Fibroblast of mammary gland (primary cell): ENCODE data around the gene CPTP.

Source experiments
- DNase-seq: peaks from one replicate; pipeline ENCODE4 v3.0.0-alpha.2; 2010; ENCODE audit warnings: low read depth
- H3K4me3 ChIP-seq: 2 replicates; pipeline ENCODE4 v1.5.1; 2011; ENCODE audit warnings: low read depth, mild to moderate bottlenecking, low read length, moderate library complexity; ENCODE audit not compliant: control insufficient read depth
- TF ChIP-seq, protein P1 (sequence below): conservative IDR thresholded peaks from 2 replicates; pipeline ENCODE4 v1.5.1; 2011; ENCODE audit warnings: low read depth, low read length, inconsistent platforms; ENCODE audit not compliant: control insufficient read depth, insufficient read depth

CPTP gene

DNA sequence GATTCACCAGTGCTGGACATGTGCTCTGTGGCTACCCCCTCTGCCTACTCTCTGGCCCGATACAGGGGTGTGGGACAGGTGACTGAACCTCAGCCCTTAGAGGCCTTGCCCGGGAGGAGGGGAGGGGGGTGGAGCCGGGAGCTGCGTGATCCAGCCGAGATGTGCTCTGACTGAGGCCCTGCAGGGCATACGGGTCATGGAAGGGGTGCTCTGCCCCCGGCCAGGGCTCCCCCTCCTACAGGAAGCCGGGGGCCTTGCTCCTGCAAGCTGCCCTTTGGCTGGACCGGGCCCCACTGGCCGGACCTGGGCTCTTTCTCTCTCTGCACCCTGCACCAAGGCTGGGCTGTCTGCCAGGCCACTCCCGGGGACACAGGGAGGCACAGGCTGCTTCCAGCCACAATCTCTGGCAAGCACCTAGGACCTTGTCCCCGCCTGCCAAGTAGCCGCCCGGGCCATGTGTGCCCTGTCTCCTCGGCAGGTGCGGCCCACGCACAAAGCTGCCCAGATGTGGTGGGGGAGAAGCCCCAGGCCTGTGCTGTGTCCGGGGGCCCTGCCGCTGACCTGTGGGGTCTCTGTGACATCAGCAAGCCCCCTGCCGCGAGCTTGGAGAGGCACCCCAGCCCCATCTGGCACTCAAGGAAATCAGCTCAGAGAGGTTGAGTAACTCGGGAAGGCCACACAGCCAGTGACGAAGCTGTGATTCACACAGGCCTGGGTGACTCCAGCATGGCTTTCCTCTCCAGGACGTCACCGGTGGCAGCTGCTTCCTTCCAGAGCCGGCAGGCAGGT lies 42.9 kb upstream of the CPTP start:
- TF ChIP-seq, protein P1, sequence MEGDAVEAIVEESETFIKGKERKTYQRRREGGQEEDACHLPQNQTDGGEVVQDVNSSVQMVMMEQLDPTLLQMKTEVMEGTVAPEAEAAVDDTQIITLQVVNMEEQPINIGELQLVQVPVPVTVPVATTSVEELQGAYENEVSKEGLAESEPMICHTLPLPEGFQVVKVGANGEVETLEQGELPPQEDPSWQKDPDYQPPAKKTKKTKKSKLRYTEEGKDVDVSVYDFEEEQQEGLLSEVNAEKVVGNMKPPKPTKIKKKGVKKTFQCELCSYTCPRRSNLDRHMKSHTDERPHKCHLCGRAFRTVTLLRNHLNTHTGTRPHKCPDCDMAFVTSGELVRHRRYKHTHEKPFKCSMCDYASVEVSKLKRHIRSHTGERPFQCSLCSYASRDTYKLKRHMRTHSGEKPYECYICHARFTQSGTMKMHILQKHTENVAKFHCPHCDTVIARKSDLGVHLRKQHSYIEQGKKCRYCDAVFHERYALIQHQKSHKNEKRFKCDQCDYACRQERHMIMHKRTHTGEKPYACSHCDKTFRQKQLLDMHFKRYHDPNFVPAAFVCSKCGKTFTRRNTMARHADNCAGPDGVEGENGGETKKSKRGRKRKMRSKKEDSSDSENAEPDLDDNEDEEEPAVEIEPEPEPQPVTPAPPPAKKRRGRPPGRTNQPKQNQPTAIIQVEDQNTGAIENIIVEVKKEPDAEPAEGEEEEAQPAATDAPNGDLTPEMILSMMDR: no peak
- no peak overlapping the region for H3K4me3 ChIP-seq
- DNase-seq: peak; percentile 76

DNA sequence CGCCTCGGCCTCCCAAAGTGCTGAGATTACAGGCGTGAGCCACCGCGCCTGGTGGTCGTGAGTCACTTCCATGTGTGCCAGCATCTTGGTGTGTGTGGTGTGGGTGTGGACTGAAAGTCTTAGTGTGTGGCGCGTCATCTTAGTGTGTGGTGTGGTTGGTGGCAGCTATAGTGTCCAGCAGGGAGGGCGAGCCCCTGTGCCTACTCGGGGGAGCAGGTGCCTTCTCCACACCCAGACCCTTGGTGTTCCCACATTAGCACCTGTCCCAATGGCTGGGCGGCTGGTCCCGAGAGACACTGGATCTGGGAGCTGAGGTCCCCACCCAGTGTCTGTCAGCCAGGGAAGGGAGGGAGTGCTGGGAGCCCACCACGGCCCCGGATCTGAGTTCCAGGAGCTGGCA lies 41.6 kb upstream of the CPTP start:
- peak; percentile 80 for DNase-seq

DNA sequence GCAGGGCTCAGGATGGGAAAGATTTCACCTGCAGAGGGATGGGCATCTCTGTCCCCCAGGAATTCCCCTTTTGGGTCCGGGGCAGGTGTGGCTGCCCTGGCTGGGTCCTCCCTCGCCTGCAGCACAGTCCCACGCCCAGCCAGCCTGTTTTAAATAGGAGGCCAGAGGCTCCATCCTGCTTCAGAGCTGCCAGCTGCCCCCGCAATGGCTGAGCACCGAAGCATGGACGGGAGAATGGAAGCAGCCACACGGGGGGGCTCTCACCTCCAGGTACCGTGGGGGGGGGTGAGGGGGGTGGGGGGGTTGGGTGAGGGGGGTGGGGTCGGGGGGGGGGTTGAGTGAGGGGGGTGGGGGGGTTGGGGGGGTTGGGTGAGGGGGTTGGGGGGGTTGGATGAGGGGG lies 40.8 kb upstream of the CPTP start:
- no peak for DNase-seq
- no peak overlapping the region for H3K4me3 ChIP-seq
- TF ChIP-seq, protein P1: no peak

More for the DNA sequence above, 41.6 kb upstream of the CPTP start:
- TF ChIP-seq, protein P1: no peak
- no peak overlapping the region for H3K4me3 ChIP-seq

DNA sequence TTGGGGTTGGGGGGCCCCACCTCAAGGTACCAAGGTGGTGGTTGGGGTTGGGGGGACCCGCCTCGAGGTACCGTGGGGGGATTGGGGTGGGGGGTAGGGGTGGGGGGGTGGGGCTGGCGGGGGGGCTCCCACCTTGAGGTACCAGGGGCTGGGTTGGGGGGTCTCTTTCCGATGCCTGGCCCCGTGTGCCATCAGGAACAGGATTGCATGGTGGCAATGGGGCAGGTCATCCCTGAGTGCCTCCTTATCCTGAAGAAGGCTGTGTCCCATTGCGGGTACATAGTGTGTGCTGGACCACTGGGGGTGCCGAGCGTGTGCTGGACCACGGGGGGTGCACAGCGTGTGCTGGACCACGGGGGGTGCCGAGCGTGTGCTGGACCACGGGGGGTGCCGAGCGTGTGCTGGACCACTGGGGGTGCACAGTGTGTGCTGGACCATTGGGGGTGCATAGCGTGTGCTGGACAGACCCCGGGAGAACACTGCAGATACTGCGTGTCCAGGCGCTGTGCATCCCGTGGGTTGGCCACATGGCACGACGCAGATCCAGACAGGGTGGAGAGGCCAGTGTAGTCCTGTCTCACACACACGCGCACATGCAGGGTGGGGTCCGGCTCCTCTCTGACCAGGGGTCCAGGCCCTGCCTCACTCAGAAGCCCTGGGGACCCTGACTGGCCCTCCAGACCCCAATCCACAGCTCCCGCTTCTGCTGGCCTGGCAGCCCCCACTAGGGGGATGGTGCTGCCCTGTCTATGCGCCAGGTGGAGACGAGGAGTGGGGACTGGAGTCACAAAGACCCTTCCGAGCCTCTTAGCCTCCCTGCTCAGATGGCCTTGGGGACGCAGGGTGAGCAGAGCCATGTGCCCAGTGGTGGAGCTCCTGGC lies 40.1 kb upstream of the CPTP start:
- no peak overlapping the region for H3K4me3 ChIP-seq
- TF ChIP-seq, protein P1: no peak
- DNase-seq: no peak

DNA sequence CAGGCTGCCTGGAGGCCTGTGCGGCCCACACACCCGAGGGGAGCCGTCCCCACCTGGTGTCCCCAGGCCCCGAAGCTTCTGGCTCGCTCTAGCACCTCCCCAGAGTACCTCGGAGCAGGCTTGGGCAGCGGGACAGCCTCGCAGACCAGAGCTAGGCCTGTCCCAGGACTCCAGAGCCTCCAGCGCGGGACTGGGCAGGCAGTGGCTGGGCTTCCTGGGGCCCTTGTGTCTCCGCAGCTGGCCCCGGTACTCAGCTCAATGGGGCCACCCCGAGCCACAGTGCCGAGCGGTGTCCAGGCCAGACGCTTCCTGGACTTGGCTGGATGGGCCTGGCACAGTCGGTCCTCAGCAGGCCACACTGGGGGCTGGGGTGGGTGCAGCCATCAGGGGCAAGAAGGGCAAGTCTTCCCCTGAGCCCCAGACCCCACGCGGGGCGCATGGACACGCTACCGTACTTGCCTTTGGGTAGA lies 39.5 kb upstream of the CPTP start:
- no peak overlapping the region for H3K4me3 ChIP-seq
- TF ChIP-seq, protein P1: no peak
- DNase-seq: no peak

DNA sequence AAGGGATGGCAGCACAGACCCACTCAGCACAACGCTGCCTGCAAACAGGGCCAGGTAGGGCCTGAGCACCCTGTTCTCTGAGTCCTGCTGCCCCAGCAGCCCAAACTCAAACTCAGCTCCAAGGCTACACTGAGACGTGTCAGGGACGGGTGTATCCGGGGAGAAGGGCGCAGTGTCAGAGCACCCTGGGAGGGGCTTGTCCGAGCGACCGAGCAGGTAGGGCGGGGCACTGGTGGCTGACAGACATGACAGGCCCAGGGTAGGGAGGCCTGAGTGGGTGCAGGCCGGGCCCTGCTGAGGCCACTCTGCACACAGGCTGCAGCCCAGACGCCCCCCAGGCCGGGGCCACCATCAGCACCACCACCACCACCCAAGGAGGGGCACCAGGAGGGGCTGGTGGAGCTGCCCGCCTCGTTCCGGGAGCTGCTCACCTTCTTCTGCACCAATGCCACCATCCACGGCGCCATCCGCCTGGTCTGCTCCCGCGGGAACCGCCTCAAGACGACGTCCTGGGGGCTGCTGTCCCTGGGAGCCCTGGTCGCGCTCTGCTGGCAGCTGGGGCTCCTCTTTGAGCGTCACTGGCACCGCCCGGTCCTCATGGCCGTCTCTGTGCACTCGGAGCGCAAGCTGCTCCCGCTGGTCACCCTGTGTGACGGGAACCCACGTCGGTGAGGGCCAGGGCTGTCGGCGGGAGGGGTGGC lies 38.8 kb upstream of the CPTP start:
- TF ChIP-seq, protein P1: no peak
- H3K4me3 ChIP-seq: no peak overlapping the region
- no peak for DNase-seq
